H54 (cell line): ENCODE data around the gene NFS1.
"Not testable (repeated sequence)": the region's sequence is repeated elsewhere in the genome, so short reads cannot be mapped to it uniquely, and the experiment has no call there.

ENCODE experiments used
- DNase-seq: peaks from one replicate; pipeline ENCODE4 v3.0.0; 2011; ENCODE audit warnings: low spot score, mixed read lengths; ENCODE audit not compliant: insufficient read length
- FAIRE-seq: peaks from 3 replicates; lab custom pipeline; 2011; peaks lifted over from hg19 to GRCh38; lab: Jason Lieb, UNC
- POLR2A ChIP-seq: IDR thresholded peaks from 2 replicates; pipeline ENCODE4 v1.6.1; 2011; ENCODE audit warnings: low read depth, mild to moderate bottlenecking, low read length

The NFS1 gene

GRCh38 chr20:35699127-35699956 lies at the start of gene NFS1, which contains the start of gene ROMO1:
Gene NFS1 (minus strand): TSS chr20:35699352. CDS start chr20:35699288, 64 bp downstream.
Gene ROMO1 (plus strand): TSS chr20:35699405. CDS start chr20:35699633, 228 bp downstream.
- DNase-seq (peak; percentile 85), FAIRE-seq (no peak)
- TF ChIP-seq POLR2A, result peak; percentile 69

DNA sequence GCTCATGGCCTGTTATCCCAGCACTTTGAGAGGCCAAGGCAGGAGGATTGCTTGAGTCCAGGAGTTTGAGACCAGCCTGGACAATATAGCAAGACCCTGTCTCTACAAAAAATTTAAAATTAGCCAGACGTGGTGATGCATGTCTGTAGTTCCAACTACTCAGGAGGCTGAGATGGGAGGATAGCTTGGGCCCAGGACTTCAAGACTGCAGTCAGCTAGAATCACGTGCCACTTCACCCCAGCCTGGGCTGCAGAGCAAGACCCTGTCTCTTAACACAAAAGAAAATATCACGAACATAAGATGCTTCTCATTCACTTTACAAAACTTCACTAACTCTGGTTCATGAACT lies 45.3 kb upstream of the NFS1 start:
- not testable (repeated sequence) for DNase-seq, FAIRE-seq

GRCh38 chr20:35743693-35744491 lies 44.7 kb upstream of the NFS1 start:
- no peak for TF ChIP-seq POLR2A
- FAIRE-seq, result no peak
- DNase-seq, result no peak

DNA sequence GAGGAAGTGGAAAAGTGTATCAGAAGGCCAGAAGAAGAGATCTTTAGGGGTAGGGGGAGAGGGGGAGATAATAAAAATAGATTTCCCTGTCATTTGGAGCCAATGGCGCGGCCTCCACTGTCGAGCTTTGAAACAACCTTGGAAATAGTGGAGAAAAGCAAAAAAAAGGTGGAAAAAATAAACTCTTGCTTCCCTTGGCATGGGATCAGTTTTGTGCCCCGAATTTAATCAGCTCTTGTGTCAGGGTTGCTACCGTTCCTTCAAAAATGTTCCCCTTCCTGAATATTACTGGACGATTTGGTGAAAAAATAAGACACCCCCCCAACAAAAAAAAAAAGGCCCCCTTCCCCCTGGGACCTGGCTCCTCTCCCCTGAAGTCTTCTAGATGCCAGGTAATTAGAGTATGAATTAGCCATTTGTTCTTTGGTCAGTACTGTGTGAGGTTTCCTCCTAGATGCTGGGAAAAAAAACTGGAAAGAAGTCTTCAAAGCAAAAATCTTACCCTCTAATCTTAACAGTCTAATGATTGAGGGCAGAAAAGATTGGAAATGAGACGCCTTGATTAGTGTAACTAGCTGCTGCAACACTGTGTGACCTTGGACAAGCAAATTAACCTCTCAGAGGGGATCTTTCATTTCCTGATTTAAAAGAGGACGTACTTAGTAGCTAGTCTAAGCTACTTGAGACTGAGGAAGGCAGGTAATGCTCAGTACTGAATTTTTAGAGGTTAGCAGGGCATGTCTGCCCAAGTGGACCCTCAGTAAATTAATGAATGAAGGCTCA lies 43.8 kb upstream of the NFS1 start:
- FAIRE-seq (no peak), DNase-seq (no peak)
- TF ChIP-seq POLR2A, result no peak

DNA sequence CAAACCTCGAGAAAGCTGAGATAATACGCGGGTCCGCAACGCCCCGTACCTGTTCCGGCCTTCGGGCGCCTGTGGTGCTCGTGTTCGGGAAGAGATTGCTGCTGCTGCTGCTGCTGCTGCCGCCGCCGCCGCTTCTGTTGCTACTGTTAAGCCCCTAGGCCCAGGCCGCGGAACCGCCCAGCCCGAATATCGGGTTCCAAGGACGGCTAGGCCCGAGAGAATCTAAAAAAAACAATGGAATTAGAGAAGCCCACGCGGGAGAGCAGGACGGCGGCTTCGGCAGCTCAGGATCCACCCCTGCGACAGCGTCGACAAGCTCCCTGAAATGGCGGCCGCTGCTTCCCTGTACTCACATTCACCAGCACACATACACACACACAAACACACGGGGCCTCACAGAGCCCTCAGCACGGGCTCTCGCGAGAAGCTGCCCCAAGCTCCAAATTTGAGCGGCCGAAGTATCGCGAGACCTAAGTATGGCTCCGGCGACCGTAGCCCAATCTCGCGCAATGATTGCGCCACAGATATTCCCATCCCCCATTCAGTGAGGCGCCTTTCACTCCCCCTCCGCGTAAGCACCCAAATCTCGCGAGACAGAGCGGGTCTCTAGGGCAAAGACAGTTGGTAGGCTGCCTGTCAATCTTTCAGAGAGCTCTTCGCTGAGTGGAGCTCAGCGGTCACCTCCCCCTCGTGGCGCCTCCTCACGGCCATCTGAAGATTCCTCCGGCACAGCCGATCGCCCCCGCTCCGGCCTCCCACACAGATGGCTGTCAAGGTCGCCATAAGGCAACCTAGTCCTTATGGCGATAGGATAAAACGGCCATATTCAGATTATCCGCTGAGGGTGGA lies 43.0 kb upstream of the NFS1 start, which contains the start of gene RBM39:
Gene RBM39 (minus strand): TSS at position 369 of the 849 bp plus-strand sequence. CDS start 1,386 bp downstream, outside the sequence.
- peak; percentile 92 for TF ChIP-seq POLR2A
- FAIRE-seq, result peak; percentile 76
- DNase-seq, result peak; percentile 87

- DNase-seq (no peak), FAIRE-seq (no peak)
- no peak for TF ChIP-seq POLR2A
These were observed 40.4 kb upstream of the NFS1 start for GRCh38 chr20:35739294-35740163.

- no peak for FAIRE-seq
- TF ChIP-seq POLR2A, result no peak
- DNase-seq, result no peak
These were observed 39.4 kb upstream of the NFS1 start for GRCh38 chr20:35738410-35739179.

DNA sequence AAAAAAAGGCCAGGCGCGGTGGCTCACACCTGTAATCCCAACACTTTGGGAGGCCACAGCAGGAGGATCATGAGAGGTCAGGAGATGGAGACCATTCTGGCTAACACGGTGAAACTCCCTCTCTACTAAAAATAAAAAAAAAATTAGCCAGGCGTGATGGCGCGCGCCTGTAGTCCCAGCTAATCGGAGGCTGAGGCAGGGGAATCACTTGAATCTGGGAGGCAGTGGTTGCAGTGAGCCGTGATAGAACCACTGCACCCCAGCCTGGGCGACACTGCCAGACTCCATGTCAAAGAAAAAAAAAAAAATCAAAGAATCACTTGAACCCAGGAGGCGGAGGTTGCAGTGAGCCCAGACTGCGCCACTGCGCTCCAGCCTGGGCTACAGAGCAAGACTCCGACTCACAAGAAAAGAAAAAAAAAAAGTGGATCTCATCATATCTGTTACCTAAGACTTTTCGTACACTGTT lies 38.7 kb upstream of the NFS1 start:
- no peak for FAIRE-seq
- TF ChIP-seq POLR2A, result no peak
- no peak for DNase-seq

GRCh38 chr20:35735826-35736470 lies 36.8 kb upstream of the NFS1 start:
- FAIRE-seq (no peak), DNase-seq (no peak)
- no peak for TF ChIP-seq POLR2A

DNA sequence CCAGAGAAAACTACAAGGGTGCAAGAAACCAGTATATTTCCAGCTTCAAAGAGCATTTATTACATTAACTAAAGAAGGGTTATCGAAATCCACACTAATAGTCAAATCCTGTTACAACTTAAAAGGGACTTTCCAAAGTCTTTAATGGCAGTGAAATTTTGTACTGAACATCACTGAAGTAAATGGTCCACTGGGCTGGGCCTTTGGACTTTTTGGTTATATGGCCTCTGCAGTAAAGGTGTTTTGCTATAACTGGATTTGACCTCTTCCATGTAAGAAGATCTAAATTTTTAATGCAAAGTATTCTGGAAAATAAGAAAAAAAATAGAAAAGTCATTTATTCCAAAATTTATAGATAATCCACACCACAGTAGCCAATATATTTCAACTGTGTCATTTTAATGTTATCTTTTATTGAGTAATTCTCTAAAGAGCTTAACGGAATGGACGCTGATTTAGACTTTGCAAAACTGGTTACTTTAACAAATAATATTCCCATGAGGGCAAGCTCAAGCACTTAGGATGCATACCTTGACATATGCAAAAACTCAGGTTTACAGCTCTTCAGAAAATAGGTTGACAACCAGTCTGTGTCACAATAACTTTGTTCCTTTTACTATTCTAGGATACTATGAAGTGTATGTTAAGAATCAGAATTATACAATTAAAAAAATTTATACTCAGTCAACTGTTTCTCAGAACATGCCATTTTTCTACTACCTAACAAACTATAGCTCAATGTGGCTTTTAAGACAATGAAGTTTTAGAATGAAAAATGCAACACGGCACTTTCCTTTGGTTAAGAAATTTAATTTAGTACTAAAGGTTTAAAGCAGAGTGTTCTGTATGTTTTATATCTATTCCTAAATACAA lies 35.9 kb upstream of the NFS1 start:
- no peak for FAIRE-seq

More for the DNA sequence above, 35.9 kb upstream of the NFS1 start:
- no peak for TF ChIP-seq POLR2A
- DNase-seq, result no peak
